ELF-1 (cell line): ENCODE data around the gene SPATA32.
"Not testable (repeated sequence)": the region's sequence is repeated elsewhere in the genome, so short reads cannot be mapped to it uniquely, and the experiment has no call there.

Experiments used
- DNase-seq: peaks from one replicate; pipeline ENCODE4 v3.0.0-alpha.2; 2016; ENCODE audit warnings: low read depth, low spot score

Gene SPATA32

DNA sequence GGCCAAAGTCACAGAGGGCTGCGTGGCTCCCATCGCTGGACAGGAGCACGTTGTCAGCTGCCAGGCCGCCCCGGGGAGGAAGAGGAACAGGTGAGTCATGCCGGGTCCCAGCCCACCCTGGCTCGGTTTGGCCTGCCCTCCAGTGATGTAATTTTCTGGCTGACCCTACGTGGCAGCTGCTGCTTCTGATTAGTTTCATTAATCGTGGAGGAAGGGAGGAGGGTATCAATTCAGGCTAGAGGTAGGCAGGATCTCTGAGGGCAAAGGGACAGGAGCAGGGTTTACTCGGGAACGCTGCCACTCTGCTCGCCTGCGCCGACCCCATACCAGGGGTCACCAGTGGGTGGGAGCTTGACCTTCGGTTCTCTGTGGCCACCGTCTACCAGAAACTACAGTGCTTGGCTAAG, 11.7 kb upstream of the SPATA32 start:
- DNase-seq = no peak

- no peak for DNase-seq
Observed at GRCh38 chr17:45271603-45272002, 9.7 kb upstream of the SPATA32 start.

DNA sequence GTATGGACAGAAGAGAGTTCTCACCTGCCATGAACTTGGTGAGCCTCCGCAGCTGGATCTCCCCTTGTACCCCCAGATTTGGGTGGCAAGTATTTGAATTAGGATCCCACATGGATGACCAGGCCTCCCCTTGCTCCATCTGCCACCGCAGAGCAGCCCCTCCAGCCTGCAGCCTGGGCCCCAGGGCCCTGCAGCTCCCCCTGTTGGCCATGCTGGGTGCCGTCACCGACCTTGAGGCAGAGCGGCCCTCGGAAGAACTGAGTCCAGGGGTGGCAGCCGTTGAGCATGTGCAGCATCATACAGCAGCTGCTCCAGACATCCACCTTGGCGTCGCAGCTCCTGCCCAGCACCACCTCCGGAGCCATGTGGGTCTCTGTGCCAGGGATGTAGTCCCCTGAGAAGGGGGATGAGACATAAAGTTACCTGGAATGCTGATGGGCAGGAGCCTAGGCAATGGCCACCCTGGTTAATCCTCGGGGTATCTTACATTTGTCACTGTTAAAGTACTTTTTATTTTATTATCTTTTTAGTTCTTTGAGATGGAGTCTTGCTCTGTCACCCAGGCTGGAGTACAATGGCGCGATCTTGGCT, 9.0 kb upstream of the SPATA32 start:
- peak; percentile 71 for DNase-seq

DNA sequence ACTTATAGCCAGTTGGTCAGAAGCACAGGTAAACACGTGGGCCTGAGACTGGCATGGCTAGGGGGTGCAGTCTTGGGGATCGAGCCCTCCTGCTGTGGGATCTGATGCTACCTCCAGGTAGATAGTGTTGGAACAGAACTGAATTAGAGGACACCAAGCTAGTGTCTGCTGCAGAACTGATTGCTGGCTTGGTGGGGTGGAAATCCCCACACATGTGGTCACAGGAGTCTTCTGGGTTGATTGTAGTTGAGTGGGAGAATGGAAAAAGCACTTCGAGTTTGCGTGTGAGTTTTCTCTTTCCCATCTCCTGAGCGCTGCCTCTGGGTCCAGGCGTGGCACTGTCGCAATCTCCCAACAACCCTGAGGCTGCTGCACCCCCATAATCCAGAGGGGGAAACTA, 8.0 kb upstream of the SPATA32 start:
- no peak for DNase-seq

GRCh38 chr17:45267436-45268055, 5.7 kb upstream of the SPATA32 start:
- DNase-seq = no peak

GRCh38 chr17:45266372-45266926, 4.6 kb upstream of the SPATA32 start:
- DNase-seq = no peak

GRCh38 chr17:45265821-45266220, 3.9 kb upstream of the SPATA32 start:
- DNase-seq = no peak

DNA sequence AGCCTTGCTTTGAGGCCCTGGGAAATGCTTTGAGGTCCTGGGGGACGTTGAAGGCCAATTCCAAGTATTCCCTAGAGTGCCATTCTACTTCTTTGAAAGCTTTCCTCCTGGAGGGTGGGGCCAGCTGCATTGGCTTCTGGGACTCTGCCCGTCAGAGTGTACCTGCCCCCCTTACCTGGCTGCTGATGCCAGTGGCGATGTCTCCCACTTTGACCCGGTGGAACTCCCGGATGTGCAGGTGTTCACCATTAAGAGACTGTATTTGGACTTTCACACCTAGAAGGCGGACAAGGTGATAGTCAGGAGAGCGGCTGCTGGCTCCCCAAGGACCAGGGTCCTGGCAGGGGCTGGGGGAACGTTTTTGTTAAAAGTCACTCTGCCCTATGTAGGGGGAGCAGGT, 3.1 kb upstream of the SPATA32 start:
- DNase-seq = no peak

GRCh38 chr17:45264430-45264829, 2.5 kb upstream of the SPATA32 start:
- DNase-seq = no peak

DNA sequence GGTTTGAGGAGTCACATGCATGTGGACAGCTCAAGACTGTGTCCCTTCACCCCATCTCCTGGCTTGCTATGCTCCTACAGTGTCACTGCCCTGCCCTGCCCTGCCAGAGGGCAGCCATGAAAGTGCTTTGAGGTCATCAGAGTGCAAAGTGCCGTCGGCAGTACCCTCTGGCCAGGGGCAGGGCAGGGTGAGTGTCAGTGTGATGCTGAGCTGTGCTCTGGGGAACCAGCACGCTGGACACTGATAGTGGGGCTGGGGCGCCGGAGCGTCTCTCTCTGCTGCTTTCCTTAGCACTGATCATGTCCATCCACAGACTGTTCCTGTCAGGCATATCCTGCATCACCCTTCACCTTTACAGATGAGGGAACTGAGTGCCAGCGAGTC, 1.6 kb upstream of the SPATA32 start:
- DNase-seq = no peak

DNA sequence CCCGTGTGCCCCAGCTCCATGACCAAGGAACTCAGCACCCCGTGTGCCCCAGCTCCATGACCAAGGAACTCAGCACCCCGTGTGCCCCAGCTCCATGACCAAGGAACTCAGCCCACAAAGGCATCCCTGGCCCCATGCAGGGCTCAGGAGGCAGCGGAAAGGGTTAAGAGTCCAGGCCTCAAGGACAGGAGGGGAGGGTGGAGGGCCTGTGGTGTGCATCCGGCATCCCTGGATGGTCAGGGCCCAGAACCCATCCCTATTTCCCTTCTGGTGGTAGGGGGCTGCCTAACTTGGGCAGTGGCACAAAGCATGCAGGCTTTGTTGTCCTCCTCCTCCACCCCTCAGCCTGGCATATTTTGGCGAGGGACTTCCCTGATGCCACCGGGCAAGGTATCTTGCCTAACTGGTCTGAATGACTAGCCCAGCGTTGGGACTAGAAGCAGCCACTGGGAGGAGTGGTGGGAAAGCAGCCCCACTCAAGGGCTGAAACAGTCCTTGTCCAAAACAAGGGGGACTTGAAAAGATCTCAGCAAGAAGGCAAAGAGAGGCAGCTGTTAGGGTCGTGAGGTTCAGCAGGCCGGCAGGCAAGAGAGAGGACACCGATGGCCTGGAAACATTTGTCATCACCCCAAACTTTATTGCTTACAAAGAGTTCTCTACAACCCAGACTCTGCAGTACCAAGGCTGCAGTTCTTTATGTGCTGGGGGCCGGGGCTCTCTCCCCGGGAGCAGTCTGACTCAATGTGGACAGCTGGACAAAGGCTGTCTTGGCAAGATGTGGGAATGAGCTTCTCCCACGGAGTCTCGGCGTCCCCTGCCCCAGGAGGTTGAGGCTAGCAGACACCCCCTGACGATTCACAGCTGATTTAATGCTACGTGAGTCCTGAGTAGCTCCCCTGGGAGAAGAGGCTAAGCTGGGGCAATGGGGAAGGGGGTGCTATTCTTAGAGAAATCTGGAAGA, 902 bp upstream of the SPATA32 start:
- DNase-seq = no peak

DNA sequence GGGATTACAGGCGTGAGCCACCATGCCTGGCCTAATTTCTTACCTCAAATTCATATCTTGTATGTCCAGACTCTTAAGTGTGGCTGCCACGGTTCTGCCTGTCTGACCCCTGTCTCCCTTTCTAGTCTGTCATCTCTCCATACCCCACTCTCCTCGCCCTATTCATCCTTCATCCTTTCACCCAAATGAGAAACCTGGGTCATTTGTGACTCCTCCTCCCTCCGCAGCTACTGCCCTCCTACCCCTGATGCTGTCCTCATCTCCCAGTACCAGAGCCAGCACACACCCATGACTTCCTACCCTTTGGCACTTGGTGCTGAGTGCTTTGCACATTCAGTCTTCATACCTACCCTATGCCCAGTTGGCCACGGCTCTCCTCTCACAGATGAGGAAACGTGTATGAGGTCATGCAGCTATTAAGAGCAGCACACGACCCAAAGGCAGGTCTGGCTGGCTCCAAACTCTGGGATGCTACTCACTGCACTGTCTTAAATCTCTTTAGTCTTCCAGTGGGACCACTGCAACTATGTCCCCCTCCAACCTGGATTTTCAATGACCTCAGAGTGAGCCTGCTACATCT, 1.6 kb downstream of the SPATA32 start:
- no peak for DNase-seq

DNA sequence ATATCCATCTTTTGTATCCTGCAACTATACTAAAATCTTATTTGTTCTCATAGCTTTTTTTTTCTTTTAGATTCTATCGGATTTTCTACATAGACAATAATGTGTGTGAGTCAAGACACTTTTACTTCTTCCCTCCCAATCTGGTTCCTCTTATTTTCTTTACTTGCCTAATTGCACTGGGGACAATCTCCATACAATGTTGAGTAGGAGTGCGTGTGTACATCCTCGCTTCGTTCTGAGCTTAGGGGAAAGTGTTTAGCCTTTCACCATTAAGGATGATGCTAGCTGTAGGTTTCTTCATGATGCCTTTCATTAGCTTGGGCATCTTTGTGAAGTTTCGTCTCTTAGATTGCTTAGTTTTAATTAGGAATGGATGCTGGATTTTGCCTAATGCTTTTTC, 2.9 kb downstream of the SPATA32 start:
- DNase-seq = no peak

- DNase-seq = no peak
Observed at GRCh38 chr17:45257115-45257514, 4.8 kb downstream of the SPATA32 start.

DNA sequence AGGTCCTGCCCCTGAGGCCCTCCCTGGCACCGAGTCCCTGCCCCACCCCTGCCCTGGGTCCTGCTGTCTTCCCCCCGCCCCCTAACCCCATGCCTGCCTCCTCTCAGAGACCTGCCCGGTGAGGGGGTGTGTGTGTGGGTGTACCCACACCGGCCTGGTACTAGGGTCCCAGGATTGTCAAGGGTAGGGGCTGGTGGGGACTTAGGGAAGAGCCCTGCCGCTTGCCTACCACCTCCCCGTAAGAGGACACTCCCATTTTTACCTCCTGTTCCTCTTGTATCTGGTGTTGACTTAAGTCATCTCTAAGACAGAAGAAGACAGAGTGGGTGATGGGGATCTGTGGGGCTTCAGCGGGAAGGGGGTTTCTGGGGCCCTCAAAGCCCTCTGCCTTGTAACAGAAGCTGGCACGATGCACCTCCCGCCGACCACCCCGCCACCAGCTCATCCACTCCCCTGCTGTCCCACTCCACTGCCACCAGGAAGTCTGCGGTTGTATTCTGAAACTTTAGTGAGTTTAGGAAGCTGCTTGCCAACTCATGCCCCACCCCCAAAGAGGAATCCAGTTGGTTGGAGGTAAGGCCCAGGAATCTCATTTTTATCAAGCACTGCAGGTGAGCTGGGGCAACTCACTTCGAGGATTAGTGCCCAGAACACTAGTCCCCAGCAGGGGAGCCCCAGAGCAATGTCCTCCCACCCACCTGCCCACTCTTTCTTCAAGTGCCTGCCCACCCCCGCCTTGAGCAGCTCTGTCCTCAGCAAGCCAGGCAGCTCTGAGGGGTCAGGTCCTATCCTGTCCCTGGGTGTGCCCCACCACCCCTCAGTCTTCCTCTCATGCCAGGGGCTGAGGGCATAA, 5.6 kb downstream of the SPATA32 start:
- DNase-seq = no peak

- no peak for DNase-seq
Observed at GRCh38 chr17:45255358-45255757, 6.5 kb downstream of the SPATA32 start.

DNA sequence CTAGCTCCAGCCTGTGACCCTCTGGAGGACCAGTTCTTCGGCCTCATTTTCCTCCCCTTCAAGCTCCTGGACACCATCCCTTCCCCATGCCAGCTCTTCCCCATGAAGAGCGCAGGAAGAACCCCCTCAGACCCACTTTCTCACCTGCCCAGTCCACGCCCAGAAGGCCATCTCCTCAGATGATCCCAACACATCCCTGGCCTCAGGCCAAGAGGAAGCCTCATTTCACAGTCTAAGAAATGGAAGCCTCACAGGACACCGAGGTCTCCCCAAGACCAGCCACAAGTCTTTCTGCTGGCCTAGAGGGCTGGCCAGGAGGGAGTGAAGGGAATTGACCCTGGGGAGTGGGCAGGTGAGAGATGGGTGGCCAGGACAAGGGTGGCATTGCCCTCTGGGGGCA, 8.0 kb downstream of the SPATA32 start:
- DNase-seq = no peak

DNA sequence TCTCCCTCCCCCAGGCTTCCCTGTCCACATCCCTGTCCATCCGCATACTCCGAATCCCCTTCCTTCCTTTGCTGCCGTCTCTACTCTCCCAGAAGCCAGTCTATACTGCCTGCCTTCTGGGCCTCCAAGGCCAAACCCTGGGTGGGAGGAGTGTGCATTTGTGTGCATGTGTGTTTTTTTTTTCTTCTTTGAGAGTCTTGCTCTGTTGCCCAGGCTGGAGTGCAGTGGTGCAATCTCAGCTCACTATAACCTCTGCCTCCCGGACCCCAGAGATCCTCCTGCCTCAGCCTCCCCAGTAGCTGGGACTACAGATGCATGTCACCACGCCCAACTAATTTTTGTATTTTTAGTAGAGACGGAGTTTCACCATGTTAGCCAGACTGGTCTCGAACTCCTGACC, 8.7 kb downstream of the SPATA32 start:
- not testable (repeated sequence) for DNase-seq

DNA sequence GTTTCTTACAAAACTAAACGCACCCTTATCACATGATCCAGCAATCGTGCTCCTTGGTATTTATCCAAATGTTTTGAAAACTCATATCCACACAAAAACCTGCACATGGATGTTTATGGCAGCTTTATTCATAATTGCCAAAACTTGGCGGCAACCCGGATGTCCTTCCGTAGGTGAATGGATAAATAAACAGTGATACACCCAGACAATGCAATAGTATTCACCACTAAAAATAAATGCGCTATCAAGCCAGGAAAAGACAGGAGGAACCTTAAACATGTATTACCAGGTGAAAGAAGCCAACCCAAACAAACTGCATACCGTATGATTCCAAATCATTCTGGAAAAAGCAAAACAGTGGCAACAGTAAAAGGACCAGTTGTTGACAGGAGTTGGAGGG, 10.0 kb downstream of the SPATA32 start:
- no peak for DNase-seq

DNA sequence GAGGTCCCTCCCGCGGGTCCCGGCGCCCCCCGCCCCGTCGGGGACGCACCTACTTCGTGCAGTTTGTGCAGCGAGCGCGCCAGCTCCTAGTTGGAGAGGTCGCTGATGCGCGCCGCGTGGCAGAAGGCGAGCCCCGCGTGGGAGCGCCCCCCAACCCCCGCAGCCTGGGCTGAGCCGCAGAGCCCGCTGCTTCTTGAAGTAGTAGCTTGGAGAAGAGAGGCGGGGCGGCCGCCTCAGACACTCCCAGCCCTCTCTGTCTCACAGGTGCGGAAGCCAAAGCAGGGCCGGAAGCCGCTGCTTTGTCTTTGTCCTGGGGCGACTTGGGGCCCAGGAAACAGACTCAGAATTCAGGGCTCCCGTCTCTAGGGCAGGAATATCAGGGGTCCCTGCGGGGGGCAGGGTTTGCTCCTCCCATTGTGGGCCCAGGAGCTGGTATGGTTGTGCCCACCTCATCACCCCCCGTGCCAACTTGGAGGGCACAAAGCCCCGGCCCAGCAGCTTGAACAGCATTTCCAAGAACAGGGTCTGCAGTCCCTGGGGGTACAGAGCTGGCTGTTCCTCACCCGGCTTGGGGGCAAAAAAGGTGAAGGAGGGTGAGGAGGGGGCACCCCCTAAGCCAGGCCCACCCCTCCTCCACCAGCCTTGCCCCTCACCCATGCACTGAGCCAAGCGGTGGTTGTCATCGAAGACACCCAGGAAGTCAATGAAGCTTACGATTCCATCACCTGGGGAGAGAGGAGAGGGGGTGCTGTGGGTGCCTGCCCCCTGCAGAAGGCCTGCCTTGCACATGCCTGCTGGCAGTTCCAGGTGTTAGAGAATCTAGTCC, 13.5 kb downstream of the SPATA32 start:
- DNase-seq = peak; percentile 73
